ENCODE results near the gene NHSL1.

DNA sequence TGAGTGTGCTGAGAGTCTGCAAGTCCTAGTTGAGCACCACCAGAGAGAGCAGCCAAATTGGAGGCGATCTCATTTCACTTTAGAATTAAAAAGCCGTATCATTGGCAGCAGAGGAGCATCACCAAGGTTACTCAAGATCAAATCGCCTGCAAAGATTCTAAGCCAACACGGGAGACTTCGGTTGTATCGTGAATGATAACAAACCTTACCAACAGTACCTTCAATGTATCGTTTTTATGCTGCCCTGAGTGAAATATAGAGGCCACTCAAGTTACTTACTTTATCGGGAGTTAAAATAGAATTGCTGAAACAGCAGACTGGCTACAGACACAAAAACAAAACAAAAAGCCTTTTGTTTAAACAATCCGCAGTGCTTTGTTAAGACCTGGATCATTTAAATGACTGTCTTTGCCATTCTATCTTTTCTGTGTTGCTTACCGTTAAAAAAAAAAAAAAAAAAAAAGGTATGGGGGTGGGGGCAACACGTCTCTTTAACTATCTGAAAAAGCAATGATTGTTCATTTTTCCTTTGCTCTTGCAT lies 14.2 kb downstream of the NHSL1 start:
- TF ChIP-seq CTCF (IDR thresholded peaks at IDR 0.05) (no peak), ZFX (IDR thresholded peaks at IDR 0.05; ENCODE audit: borderline replicate concordance) (no peak)

Measured in 22Rv1 (cell line).